ENCODE results near the gene CDKL5.
"Not testable (repeated sequence)": the region's sequence is repeated elsewhere in the genome, so short reads cannot be mapped to it uniquely, and the experiment has no call there.

Gene CDKL5

DNA sequence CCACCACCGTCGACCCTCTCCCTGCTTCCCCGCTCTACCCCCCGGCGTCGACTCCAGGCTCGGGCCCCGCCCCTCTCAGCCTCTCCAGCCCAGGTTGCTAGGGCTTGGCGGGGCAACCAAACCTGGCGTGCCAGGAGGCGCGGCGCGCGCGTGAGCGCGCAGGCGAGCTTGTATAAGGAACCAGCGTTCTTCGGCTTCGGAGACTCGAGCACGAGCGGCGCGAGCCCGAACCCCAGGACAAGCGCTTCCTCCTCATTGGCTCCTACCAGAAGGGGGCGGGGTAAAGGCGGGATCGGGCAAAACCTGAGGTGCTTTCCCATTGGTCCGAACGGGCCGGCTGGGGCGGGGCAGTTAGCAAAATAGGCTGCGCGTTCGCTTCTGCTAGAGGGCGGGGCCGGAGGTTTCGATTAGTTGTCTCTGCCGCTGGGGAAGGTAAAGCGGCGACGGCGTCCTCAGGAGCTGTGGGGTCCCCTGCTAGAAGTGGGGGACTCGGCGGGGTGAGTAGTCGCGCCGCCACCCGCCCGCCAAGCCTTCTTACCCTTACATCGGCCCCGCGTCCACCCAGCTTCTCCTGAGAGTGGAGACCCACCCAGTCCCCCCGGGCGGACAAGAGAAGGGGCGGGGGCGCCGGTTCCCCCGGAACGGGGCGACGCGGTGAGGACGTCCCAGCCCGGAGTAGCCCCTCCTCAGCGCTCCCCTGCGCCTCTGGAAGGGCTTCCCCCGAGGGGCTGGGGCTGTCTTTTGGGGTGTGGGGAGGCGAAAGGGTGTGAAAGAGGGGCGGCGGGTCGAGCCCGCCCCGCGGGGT is at the start of gene CDKL5:
TSS of gene CDKL5 (plus strand) at position 410 of the 805 bp plus-strand sequence. CDS start 81,489 bp downstream, outside the sequence.
- DNase-seq: peak; percentile 96

DNA sequence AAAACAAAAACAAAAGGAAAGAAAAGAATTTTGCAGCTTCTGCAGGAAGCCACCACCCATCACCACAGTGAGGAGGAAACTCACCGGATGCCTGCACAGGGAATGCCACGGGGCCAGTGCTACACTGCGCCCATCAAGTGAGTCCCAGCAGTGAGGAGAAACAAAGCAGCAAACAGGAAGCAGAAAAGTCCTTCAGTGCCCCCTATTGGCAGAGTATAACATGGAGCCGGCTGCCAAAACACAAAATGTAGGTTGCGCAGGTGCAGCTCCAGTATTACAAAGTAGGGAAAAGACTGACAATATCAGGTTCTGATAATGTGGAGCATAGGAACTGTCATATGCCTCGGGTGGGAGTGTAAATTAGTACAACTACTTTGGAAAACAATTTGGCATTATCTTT is 47.6 kb upstream of the CDKL5 start:
- DNase-seq: peak; percentile 63

DNA sequence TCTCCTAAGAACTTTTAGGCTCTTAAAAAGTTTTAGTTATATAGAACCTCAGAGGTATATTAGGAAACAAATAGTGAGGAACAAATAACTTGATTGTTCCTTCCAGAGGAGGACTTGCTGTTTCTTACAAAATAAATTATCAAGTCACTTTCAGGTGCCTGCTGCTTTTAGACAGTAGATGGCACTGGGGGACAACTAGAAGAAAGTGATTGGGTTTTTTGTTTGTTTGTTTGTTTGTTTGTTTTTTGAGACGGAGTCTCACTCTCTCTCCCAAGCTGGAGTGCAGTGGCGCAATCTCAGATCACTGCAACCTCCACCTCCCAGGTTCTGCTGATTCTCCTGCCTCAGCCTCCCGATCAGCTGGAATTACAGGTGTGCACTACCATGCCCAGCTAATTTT is 35.4 kb upstream of the CDKL5 start:
- DNase-seq: peak; percentile 4

DNA sequence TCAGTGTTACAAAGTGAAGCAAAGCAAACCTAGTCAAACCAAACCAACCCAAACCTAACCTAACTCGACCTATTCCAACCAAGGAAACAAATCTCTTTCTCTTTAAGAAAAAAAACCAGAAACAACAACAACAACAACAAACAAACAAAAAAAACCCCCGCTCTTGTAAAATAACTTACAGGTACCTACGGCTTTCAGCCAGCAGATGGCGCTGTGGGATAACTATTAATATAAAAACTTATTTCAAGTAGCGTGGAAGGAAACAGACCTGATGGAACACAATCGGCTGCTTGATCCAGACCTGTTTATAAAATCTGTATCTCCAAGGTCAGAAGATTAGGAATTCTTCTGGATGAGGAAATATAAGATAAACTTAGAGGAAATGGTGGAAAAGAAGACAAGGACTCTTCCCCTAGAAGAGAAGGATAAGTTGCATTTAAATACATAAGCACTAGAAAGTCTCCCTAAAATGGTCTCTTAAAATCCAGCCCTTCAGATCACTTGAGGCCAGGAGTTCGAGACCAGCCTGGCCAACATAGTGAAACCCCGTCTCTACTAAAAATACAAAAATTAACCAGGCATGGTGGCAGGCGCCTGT is 34.4 kb upstream of the CDKL5 start:
- peak; percentile 62 for DNase-seq

GRCh38 chrX:18394477-18394876 is 30.9 kb upstream of the CDKL5 start:
- DNase-seq: no peak

- no peak for DNase-seq
These were observed 23.6 kb upstream of the CDKL5 start for GRCh38 chrX:18401848-18402213.

GRCh38 chrX:18406531-18407266 is 18.7 kb upstream of the CDKL5 start:
- no peak for DNase-seq

DNA sequence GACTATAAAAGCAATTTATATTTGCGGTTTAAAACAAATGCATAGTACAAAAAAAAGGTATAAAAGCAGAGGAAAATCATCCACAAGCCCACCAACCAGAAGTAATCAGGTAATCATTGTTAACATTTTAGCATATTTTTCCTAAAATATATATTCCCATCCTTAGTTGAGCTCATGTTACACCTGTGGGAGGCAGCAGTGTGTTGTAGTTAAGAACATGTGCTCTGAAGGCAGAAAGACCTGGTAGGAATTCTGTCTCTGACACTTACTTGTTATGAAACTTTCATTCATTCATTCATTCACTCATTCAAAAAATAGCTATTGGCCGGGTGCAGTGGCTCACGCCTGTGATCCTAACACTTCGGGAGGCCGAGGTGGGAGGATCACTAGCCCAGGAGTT is 15.4 kb upstream of the CDKL5 start:
- peak; percentile 6 for DNase-seq

- DNase-seq: peak; percentile 0
These were observed 10.0 kb upstream of the CDKL5 start for GRCh38 chrX:18415386-18415785.

GRCh38 chrX:18422325-18422724 is 3.1 kb upstream of the CDKL5 start:
- no peak for DNase-seq

DNA sequence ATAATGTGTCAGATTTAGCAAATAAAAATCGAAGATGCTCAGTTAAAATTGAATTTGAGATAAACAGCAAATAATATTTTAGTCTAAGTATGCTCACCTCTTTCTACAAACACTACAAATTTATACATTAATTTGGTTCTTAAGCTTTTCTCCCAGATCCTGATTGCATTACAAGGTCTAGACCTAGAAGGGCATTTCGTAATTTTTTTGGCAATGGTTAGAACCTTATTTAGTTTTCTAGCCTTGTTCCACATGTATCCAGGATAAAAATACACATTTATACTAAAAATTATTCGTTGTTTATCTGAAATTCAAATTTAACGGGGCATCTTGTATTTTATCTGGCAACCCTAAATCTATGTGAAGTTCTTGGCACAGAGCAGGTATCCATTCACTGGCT is 2.5 kb upstream of the CDKL5 start:
- DNase-seq: no peak

DNA sequence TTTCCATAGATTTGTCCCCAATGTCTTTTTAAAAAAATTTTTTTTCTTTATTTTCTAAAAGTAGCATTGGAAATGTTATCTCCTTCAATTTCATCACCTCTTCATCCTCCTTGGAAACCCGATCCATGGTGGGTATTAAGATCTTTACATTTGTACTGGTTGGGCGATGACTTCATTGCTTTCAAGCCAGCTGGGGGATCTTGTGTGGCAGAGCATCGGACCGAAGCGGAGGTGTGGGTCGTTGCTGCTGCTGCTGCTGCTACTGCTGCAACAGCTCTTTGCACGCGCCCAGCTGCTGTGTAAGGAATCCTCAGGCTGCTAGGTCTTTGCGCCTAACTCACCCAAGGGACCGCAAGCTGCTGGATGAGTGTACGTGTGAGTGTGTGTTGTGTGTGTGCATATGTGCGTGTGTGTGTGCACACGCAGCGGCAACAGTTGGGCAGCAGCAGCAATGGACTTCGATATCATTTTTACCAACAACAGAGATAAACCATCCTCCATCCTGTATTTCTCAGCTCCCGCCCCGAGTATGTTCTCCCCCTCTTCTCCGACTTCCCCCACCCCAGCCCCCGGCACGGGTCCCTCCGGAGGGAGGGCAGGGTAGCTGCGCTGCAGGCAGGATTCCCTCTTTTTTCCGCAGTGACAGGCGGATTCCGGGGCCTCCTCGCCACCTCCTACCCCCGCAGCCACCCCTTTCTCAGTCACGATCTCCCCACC is 768 bp upstream of the CDKL5 start:
- peak; percentile 1 for DNase-seq

DNA sequence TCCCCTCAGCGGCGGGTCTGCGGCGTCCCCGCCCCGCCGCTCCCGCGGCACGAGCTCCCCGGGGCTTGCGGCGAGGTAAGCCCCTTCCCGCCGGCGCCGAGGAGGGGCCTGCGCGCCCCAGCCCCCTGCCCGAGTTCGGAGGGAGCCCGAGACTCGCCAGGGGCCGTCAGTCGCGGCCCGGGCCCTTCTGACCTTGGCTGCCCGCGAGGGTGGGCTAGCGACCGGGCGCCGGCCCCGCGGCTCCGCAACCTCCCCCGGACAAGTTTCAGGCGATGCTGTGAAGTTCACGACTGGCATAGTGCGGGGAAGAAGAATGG is 554 bp downstream of the CDKL5 start:
- DNase-seq: no peak

DNA sequence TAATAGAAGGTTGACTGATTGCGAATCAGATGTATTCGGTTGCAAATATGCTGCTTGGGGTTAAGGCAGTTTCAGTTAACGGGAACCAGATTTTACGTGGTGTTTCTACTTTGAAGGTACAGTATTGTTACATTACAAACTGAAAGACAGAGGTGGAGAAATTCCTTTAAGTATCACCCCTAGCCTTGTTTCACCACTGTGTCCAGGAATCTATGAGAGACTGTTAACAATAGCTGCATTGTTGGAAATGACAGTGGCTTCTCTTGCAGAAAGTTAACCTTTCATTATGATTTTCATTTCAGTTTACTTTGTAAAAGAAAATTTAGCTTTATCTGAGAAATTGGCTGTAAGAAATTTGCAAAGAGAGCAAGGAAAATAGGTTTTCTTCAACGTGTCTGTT is 2.6 kb downstream of the CDKL5 start:
- DNase-seq: no peak

- DNase-seq: not testable (repeated sequence)
These were observed 7.9 kb downstream of the CDKL5 start for GRCh38 chrX:18433288-18433687.

GRCh38 chrX:18434896-18435295 is 9.5 kb downstream of the CDKL5 start:
- DNase-seq: no peak

DNA sequence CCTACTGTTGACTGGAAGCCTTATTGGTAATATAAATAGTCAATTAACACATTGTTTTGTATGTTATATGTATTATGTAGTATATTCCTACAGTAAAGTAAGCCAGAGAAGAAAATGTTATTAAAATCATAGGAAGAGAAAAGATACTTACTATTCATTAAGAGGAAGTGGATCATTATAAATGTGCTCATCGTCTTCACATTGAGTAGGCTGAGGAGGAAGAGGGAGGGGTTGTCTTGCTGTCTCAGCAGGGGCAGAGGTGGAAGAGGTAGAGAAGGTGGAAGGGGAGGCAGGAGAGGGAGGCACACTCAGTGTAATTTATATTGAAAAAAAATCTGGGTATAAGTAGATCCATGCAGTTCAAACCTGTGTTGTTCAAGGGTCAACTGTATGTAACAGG is 10.6 kb downstream of the CDKL5 start:
- DNase-seq: no peak

DNA sequence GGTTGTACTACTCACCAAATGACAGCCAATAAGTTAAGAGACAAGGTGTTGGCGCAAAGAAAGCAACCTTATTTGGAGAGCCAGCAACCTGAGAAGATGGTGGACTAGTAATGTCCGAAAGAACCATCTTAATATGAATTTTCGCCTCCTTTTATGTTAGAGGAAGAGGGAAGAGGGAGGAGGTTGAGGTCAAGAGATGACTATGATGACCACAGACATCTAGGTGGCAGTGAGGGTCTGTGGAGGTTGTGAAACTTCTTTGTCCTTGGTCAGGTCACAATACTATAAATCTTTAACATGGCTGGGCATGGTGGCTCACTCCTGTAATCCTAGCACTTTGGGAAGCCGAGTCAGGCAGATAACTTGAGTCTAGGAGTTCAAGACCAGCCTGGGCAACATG is 15.4 kb downstream of the CDKL5 start:
- DNase-seq: no peak

GRCh38 chrX:18441780-18442367 is 16.5 kb downstream of the CDKL5 start:
- no peak for DNase-seq

DNA sequence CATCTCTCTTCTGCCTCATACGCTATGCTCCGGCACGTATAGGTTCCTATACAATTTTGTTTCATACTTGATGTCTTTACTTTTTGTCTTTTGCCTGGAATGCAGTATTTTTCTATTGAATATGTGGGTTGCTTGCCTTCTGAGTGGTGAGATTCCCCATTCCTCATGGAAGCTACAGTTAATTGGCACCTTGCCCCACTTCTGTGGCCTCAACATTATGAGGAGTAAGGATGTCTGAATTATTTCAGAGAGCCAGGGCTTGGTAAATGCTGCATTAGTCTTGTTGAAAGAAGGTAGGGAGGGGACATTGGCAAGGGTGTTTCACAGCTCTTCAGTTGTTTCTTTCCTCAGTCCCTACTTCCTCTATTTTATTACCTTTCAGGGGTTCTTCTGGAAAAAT is 23.0 kb downstream of the CDKL5 start:
- DNase-seq: no peak

GRCh38 chrX:18449236-18449635 is 23.8 kb downstream of the CDKL5 start:
- no peak for DNase-seq

- DNase-seq: no peak
These were observed 30.0 kb downstream of the CDKL5 start for GRCh38 chrX:18455384-18455783.

GRCh38 chrX:18457000-18457399 is 31.6 kb downstream of the CDKL5 start:
- no peak for DNase-seq
